ENCODE results near the gene CDC5L.

DNA sequence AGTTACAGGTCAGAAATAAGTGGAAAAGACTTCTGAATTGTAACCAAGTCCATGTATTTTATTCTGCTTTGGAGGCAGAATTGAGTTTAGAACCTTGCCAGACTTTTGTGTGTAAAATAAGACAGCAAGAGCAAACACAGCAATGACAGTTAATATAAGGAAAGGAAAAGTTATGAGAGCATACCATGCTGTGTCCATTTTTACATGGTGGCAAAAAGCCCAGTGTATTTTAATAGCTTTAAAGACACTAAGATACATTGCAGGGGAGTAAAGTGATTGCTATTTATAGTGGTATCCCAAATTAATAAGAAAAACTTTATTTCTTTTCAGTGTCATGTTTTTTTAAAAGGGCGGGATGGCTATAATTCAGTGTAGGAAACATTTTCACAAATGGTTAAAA is 45.2 kb downstream of the CDC5L start:
- TF ChIP-seq, protein P1, sequence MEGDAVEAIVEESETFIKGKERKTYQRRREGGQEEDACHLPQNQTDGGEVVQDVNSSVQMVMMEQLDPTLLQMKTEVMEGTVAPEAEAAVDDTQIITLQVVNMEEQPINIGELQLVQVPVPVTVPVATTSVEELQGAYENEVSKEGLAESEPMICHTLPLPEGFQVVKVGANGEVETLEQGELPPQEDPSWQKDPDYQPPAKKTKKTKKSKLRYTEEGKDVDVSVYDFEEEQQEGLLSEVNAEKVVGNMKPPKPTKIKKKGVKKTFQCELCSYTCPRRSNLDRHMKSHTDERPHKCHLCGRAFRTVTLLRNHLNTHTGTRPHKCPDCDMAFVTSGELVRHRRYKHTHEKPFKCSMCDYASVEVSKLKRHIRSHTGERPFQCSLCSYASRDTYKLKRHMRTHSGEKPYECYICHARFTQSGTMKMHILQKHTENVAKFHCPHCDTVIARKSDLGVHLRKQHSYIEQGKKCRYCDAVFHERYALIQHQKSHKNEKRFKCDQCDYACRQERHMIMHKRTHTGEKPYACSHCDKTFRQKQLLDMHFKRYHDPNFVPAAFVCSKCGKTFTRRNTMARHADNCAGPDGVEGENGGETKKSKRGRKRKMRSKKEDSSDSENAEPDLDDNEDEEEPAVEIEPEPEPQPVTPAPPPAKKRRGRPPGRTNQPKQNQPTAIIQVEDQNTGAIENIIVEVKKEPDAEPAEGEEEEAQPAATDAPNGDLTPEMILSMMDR (IDR thresholded peaks at IDR 0.05) = no peak
- no peak for TF ChIP-seq POLR2A (IDR thresholded peaks at IDR 0.05)

Measured in thyroid gland (tissue), 4 donors.